Type B pancreatic cell (in vitro differentiated cells): ENCODE results near the gene ZNF641. TPM values are rescaled to one million over a fixed set of nuclear protein-coding genes. Genes with fewer than 3 reads are reported as not detected.

Source experiments
- DNase-seq: peaks from one replicate; pipeline ENCODE4 v3.0.0; 2021; ENCODE audit warnings: mixed read lengths; ENCODE audit not compliant: unreplicated experiment; ENCODE audit errors: extremely low spot score
- H3K27ac Mint-ChIP-seq: 2 replicates; pipeline ENCODE4 v1.8.0; 2021; ENCODE audit warnings: mild to moderate bottlenecking, mixed read lengths
- H3K27me3 Mint-ChIP-seq: 2 replicates; pipeline ENCODE4 v1.8.0; 2021; ENCODE audit warnings: mixed read lengths
- H3K36me3 Mint-ChIP-seq: 2 replicates; pipeline ENCODE4 v1.8.0; 2021; ENCODE audit warnings: mixed read lengths
- H3K4me1 Mint-ChIP-seq: one replicate; pipeline ENCODE4 v1.8.0; 2021; ENCODE audit warnings: mixed read lengths; ENCODE audit not compliant: unreplicated experiment
- H3K4me3 Mint-ChIP-seq: 2 replicates; pipeline ENCODE4 v1.8.0; 2021; ENCODE audit warnings: mild to moderate bottlenecking, mixed read lengths
- H3K9me3 Mint-ChIP-seq: 2 replicates; pipeline ENCODE4 v1.8.0; 2021; ENCODE audit warnings: mixed read lengths
- total RNA-seq: library from RNA; stranded (reverse); gene quantifications from 2 replicates; pipeline ENCODE4 v1.2.1, GENCODE V29; 2021; ENCODE audit warnings: low replicate concordance
- TF ChIP-seq, protein P1 (sequence below): fragments of 200-600 bp; sonication (generic); conservative IDR thresholded peaks from 2 replicates; pipeline ENCODE4 v1.5.0; 2021; ENCODE audit warnings: antibody characterized with exemption, mild to moderate bottlenecking

The ZNF641 gene
- total RNA-seq, 1 donor from 2014 or later: 9.5 TPM

GRCh38 chr12:48342980-48343379 is 7.7 kb downstream of the ZNF641 start:
- no peaks in the 10 kb centered on the region for H3K27me3 Mint-ChIP-seq
- H3K4me3 Mint-ChIP-seq: no peak overlapping the region
- H3K9me3 Mint-ChIP-seq: no peaks in the 10 kb centered on the region
- H3K36me3 Mint-ChIP-seq: peaks cover 25% of the 10 kb centered on the region
- H3K4me1 Mint-ChIP-seq: no peaks in the 10 kb centered on the region
- no peak overlapping the region for H3K27ac Mint-ChIP-seq
- no peak for DNase-seq
- TF ChIP-seq, protein P1, sequence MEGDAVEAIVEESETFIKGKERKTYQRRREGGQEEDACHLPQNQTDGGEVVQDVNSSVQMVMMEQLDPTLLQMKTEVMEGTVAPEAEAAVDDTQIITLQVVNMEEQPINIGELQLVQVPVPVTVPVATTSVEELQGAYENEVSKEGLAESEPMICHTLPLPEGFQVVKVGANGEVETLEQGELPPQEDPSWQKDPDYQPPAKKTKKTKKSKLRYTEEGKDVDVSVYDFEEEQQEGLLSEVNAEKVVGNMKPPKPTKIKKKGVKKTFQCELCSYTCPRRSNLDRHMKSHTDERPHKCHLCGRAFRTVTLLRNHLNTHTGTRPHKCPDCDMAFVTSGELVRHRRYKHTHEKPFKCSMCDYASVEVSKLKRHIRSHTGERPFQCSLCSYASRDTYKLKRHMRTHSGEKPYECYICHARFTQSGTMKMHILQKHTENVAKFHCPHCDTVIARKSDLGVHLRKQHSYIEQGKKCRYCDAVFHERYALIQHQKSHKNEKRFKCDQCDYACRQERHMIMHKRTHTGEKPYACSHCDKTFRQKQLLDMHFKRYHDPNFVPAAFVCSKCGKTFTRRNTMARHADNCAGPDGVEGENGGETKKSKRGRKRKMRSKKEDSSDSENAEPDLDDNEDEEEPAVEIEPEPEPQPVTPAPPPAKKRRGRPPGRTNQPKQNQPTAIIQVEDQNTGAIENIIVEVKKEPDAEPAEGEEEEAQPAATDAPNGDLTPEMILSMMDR: no peak

GRCh38 chr12:48340943-48341342 is 9.8 kb downstream of the ZNF641 start:
- H3K36me3 Mint-ChIP-seq: peaks cover 14% of the 10 kb centered on the region

GRCh38 chr12:48339442-48340117 is 11.1 kb downstream of the ZNF641 start:
- Mint-ChIP-seq H3K36me3 (peaks cover 4% of the 10 kb centered on the region), H3K4me3 (no peak overlapping the region), H3K4me1 (no peaks in the 10 kb centered on the region), H3K27ac (no peak overlapping the region), H3K27me3 (peaks cover 4% of the 10 kb centered on the region), H3K9me3 (no peaks in the 10 kb centered on the region)
- TF ChIP-seq, protein P1: no peak
- DNase-seq: no peak

More at GRCh38 chr12:48340943-48341342, 9.8 kb downstream of the ZNF641 start:
- H3K27ac Mint-ChIP-seq: no peak overlapping the region
- H3K27me3 Mint-ChIP-seq: no peaks in the 10 kb centered on the region
- H3K4me3 Mint-ChIP-seq: no peak overlapping the region
- no peak for DNase-seq
- no peaks in the 10 kb centered on the region for H3K4me1 Mint-ChIP-seq
- TF ChIP-seq, protein P1: no peak
- no peaks in the 10 kb centered on the region for H3K9me3 Mint-ChIP-seq

DNA sequence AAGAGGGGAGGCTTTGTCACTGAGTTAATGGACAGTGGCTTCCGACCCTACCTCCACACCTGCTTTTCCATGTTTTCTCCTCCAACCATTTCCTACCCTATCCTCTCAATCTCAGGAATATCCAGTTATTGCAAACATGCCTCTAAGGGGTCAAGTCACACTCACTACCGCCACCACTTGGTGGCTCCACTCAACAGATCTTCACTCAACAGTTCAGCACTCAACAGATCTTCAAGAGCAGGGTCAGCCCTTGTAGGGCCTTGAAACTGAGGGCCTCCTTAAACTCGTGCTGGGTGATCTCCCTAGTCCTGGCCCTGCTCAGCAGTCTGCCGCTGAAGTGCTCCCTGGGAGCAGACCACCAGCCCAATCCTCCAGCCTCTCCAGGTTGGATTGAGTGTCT is 14.2 kb downstream of the ZNF641 start:
- peaks cover 4% of the 10 kb centered on the region for H3K27me3 Mint-ChIP-seq
- no peaks in the 10 kb centered on the region for H3K36me3 Mint-ChIP-seq
- no peak overlapping the region for H3K27ac Mint-ChIP-seq
- H3K4me1 Mint-ChIP-seq: no peaks in the 10 kb centered on the region
- H3K4me3 Mint-ChIP-seq: no peak overlapping the region
- no peak for DNase-seq
- TF ChIP-seq, protein P1: peak; percentile 16
- no peaks in the 10 kb centered on the region for H3K9me3 Mint-ChIP-seq

DNA sequence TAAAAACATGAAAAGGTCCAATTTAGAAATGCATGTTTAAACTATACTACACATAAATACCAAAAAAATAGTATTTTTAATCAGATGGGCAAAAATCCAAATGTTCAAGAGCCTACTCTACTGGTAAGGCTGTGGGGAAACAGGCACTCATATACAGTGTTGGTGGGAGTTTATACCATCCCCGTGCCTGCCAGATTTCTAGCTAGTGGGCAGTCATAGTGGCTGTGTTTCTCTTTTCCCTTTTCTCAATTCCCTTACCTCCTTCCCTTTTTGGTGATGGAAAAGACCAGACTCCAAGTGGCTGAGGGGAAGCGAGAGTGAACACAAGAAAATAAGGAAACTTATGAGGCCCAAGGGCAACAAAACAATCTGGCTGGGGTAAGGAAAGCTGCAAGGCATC is 14.7 kb downstream of the ZNF641 start:
- no peak for DNase-seq
- Mint-ChIP-seq H3K9me3 (no peaks in the 10 kb centered on the region), H3K27me3 (peaks cover 8% of the 10 kb centered on the region), H3K27ac (no peak overlapping the region), H3K36me3 (no peaks in the 10 kb centered on the region), H3K4me1 (no peaks in the 10 kb centered on the region), H3K4me3 (no peak overlapping the region)
- TF ChIP-seq, protein P1: no peak
